HG02852 (cell line): ENCODE data around the gene INSM1.

Experiments used
- ATAC-seq: cut with Tn5 transposase; IDR thresholded peaks from one replicate; pipeline ENCODE4 v1.9.1; 2021; ENCODE audit warnings: mild to moderate bottlenecking, moderate library complexity; ENCODE audit not compliant: unreplicated experiment

The INSM1 gene

GRCh38 chr20:20417876-20418676 lies 50.2 kb downstream of the INSM1 start:
- no peak for ATAC-seq
